HepG2 (cell line): ENCODE results near the gene MCRIP2. TPM values are rescaled to one million over a fixed set of nuclear protein-coding genes. Genes with fewer than 3 reads are reported as not detected.

Experiments used
- BRCA1 ChIP-seq: sonication (generic); formaldehyde crosslinking; IDR thresholded peaks from 2 replicates; pipeline ENCODE4 v1.4.0; 2020; ENCODE audit warnings: missing genetic modification reagents
- DMAP1 ChIP-seq: IDR thresholded peaks from 2 replicates; pipeline ENCODE4 v1.6.1; 2016
- GATAD1 ChIP-seq: IDR thresholded peaks from 2 replicates; pipeline ENCODE4 v1.6.1; 2016; ENCODE audit warnings: missing genetic modification reagents, missing compliant biosample characterization
- HDAC1 ChIP-seq: sonication (generic); formaldehyde crosslinking; IDR thresholded peaks from 2 replicates; pipeline ENCODE4 v1.5.1; 2020; ENCODE audit warnings: mild to moderate bottlenecking, missing genetic modification reagents
- KLF12 ChIP-seq: sonication (generic); formaldehyde crosslinking; IDR thresholded peaks from 2 replicates; pipeline ENCODE4 v1.4.0; 2020; ENCODE audit warnings: missing genetic modification reagents, borderline replicate concordance
- MAF1 ChIP-seq: sonication (generic); formaldehyde crosslinking; IDR thresholded peaks from 2 replicates; pipeline ENCODE4 v1.5.0; 2020; ENCODE audit warnings: missing genetic modification reagents, borderline replicate concordance
- MAFK ChIP-seq, 2 experiments: IDR thresholded peaks in 1 of 2; conservative IDR thresholded peaks in 1 of 2; 2 replicates each; pipeline ENCODE4 v1.6.1; 2011; ENCODE audit warnings: improper control_type of control experiment in 2 of 2, low read length in 2 of 2
- NR2F1 ChIP-seq, 2 experiments: fragments of 450-650 bp in 1 of 2; formaldehyde crosslinking in 1 of 2; IDR thresholded peaks; 2 replicates each; pipeline versions ENCODE4 v1.5.0 to v1.6.1; 2016 to 2020; ENCODE audit warnings: mild to moderate bottlenecking in 1 of 2, missing compliant biosample characterization in 1 of 2, missing genetic modification reagents in 1 of 2, moderate library complexity in 1 of 2
- NR2F6 ChIP-seq, 2 experiments: IDR thresholded peaks; 2 replicates each; pipeline ENCODE4 v1.6.1; 2016; ENCODE audit warnings: antibody characterized with exemption in 1 of 2, mild to moderate bottlenecking in 1 of 2
- POLR2AphosphoS2 ChIP-seq: IDR thresholded peaks from 2 replicates; pipeline ENCODE4 v1.6.1; 2011; ENCODE audit warnings: low read depth, low read length, improper control_type of control experiment
- ZBTB7A ChIP-seq: sonication (generic); formaldehyde crosslinking; IDR thresholded peaks from 2 replicates; pipeline ENCODE4 v1.8.0; 2022; ENCODE audit warnings: mild to moderate bottlenecking, missing genetic modification reagents
- ZSCAN20 ChIP-seq: sonication (generic); formaldehyde crosslinking; IDR thresholded peaks from 2 replicates; pipeline ENCODE4 v1.4.0; 2020; ENCODE audit warnings: missing genetic modification reagents, mild to moderate bottlenecking, borderline replicate concordance
- polyA plus RNA-seq, 8 experiments: library from polyadenylated mRNA; depleted of rRNA in 3 of 8; stranded (reverse) in 7 of 8; unstranded in 1 of 8; fragments of >200 nt; fragmentation: Illumina TruSeq in 4 of 8; extraction: Trizol in 4 of 8; gene quantifications; 2 replicates each; pipeline versions ENCODE4 v1.2.1 to v1.2.3, GENCODE V29; 2011 to 2016; ENCODE audit warnings: low read depth in 4 of 8, missing spikeins in 1 of 8, mixed read lengths in 1 of 8; ENCODE audit not compliant: insufficient read depth in 1 of 8
- total RNA-seq, 5 experiments: library from RNA; depleted of rRNA; stranded (reverse); fragments of >200 nt; fragmentation: Illumina TruSeq; extraction: Trizol; gene quantifications; 2 replicates each; pipeline ENCODE4 v1.2.3, GENCODE V29; 2016; ENCODE audit warnings: low read depth in 1 of 5
- TF ChIP-seq, protein P1 (sequence below): sonication (generic); formaldehyde crosslinking; IDR thresholded peaks from 2 replicates; pipeline ENCODE4 v1.4.0; 2020; ENCODE audit warnings: missing genetic modification reagents, borderline replicate concordance
- TF ChIP-seq, protein P2 (sequence below): sonication (generic); formaldehyde crosslinking; IDR thresholded peaks from 2 replicates; pipeline ENCODE4 v1.5.0; 2020; ENCODE audit warnings: missing genetic modification reagents, mild to moderate bottlenecking, borderline replicate concordance
- TF ChIP-seq, protein P3 (sequence below): sonication (generic); formaldehyde crosslinking; IDR thresholded peaks from 2 replicates; pipeline ENCODE4 v1.4.0; 2020; ENCODE audit warnings: low read depth, missing genetic modification reagents
- TF ChIP-seq, protein P4 (sequence below): IDR thresholded peaks from 2 replicates; pipeline ENCODE4 v1.6.1; 2016; ENCODE audit warnings: low read depth, control low read depth

MCRIP2 gene
- total and polyA plus RNA-seq, 2 of the 13 experiments (the other 11 are each of a cell fraction or from before 2014, with no cell fraction given): 39.6 to 76.7 TPM

DNA sequence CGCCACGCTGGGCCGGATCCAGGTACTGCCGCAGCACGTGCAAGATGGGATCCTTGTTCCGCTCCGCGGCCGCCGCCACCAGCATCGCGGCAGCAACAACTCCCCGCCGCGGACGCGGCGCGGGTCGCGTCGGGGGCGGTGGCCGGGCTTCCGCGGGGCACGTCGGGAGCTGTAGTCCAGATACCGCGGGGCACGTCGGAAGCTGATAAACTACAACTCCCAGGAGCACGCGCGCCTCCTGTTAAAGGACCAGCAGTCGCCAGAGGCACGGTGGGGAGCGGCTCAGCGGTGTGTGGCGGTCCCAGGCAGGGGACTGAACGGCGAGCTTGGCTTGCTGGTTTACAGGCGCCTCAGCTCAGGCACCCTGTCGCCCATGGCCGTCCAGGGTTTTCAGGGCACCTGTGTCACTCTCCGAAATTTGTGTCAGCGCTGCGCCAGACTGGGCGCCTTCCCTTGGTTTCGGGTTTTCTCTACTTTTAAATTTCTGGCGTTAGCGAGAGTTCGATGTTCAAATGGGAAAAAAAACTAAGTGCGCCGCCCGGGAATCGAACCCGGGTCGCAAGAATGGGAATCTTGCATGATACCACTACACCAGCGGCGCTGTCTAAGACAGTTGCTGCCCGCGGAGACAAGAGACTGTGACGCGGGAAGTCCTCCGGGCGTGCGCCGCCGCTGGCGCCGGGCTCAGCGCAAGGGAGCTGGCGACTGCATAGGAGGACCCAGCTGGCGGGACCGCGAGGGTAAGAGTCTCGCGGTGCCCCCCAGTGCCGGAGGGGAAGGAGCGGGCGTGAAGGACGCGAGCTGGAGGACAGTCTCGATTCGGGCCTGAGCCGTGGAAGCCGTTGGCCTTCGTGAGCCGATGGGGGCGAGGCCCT, 5.2 kb upstream of the MCRIP2 start, which contains the start of gene METTL26 (continued):
- TF ChIP-seq, protein P1, sequence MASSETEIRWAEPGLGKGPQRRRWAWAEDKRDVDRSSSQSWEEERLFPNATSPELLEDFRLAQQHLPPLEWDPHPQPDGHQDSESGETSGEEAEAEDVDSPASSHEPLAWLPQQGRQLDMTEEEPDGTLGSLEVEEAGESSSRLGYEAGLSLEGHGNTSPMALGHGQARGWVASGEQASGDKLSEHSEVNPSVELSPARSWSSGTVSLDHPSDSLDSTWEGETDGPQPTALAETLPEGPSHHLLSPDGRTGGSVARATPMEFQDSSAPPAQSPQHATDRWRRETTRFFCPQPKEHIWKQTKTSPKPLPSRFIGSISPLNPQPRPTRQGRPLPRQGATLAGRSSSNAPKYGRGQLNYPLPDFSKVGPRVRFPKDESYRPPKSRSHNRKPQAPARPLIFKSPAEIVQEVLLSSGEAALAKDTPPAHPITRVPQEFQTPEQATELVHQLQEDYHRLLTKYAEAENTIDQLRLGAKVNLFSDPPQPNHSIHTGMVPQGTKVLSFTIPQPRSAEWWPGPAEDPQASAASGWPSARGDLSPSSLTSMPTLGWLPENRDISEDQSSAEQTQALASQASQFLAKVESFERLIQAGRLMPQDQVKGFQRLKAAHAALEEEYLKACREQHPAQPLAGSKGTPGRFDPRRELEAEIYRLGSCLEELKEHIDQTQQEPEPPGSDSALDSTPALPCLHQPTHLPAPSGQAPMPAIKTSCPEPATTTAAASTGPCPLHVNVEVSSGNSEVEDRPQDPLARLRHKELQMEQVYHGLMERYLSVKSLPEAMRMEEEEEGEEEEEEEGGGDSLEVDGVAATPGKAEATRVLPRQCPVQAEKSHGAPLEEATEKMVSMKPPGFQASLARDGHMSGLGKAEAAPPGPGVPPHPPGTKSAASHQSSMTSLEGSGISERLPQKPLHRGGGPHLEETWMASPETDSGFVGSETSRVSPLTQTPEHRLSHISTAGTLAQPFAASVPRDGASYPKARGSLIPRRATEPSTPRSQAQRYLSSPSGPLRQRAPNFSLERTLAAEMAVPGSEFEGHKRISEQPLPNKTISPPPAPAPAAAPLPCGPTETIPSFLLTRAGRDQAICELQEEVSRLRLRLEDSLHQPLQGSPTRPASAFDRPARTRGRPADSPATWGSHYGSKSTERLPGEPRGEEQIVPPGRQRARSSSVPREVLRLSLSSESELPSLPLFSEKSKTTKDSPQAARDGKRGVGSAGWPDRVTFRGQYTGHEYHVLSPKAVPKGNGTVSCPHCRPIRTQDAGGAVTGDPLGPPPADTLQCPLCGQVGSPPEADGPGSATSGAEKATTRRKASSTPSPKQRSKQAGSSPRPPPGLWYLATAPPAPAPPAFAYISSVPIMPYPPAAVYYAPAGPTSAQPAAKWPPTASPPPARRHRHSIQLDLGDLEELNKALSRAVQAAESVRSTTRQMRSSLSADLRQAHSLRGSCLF (CRISPR knock-in tag): no peak
- TF ChIP-seq NR2F1 (CRISPR knock-in tag; IDR thresholded peaks at IDR 0.05) (0 out of 4 replicates have a peak, but pooled peaks of 1 of the 2 experiments have one; percentile 8), NR2F6 (IDR thresholded peaks at IDR 0.05) (peak; percentile 27; the same call in 1 of the 2 replicates), NR2F6 (CRISPR knock-in tag; IDR thresholded peaks at IDR 0.05) (peak; percentile 35; the same call in 1 of the 2 replicates), BRCA1 (CRISPR knock-in tag) (0 out of 2 replicates have a peak, but pooled peaks have one; percentile 42), HDAC1 (peak; percentile 91), ZBTB7A (peak; percentile 74; the same call in 1 of the 2 replicates), GATAD1 (CRISPR knock-in tag) (peak; percentile 69; the same call in 1 of the 2 replicates), DMAP1 (peak; percentile 63; the same call in 1 of the 2 replicates), POLR2AphosphoS2 (no peak), MAF1 (peak; percentile 99), KLF12 (peak; percentile 68; the same call in 1 of the 2 replicates), MAFK (conservative IDR thresholded peaks at IDR 0.05 in 1 of 2, IDR thresholded peaks at IDR 0.05 in 1 of 2; ENCODE audit: low read length in 2 of 2) (no peak), ZSCAN20 (no peak)
- TF ChIP-seq, protein P2, sequence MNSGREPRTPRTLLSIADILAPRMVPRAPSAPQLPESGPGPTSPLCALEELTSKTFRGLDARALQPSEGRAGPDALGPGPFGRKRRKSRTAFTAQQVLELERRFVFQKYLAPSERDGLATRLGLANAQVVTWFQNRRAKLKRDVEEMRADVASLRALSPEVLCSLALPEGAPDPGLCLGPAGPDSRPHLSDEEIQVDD: peak; percentile 79; the same call in 1 of the 2 replicates
- TF ChIP-seq, protein P3, sequence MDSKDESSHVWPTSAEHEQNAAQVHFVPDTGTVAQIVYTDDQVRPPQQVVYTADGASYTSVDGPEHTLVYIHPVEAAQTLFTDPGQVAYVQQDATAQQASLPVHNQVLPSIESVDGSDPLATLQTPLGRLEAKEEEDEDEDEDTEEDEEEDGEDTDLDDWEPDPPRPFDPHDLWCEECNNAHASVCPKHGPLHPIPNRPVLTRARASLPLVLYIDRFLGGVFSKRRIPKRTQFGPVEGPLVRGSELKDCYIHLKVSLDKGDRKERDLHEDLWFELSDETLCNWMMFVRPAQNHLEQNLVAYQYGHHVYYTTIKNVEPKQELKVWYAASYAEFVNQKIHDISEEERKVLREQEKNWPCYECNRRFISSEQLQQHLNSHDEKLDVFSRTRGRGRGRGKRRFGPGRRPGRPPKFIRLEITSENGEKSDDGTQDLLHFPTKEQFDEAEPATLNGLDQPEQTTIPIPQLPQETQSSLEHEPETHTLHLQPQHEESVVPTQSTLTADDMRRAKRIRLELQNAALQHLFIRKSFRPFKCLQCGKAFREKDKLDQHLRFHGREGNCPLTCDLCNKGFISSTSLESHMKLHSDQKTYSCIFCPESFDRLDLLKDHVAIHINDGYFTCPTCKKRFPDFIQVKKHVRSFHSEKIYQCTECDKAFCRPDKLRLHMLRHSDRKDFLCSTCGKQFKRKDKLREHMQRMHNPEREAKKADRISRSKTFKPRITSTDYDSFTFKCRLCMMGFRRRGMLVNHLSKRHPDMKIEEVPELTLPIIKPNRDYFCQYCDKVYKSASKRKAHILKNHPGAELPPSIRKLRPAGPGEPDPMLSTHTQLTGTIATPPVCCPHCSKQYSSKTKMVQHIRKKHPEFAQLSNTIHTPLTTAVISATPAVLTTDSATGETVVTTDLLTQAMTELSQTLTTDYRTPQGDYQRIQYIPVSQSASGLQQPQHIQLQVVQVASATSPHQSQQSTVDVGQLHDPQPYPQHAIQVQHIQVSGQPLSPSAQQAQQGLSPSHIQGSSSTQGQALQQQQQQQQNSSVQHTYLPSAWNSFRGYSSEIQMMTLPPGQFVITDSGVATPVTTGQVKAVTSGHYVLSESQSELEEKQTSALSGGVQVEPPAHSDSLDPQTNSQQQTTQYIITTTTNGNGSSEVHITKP: no peak
- TF ChIP-seq, protein P4, sequence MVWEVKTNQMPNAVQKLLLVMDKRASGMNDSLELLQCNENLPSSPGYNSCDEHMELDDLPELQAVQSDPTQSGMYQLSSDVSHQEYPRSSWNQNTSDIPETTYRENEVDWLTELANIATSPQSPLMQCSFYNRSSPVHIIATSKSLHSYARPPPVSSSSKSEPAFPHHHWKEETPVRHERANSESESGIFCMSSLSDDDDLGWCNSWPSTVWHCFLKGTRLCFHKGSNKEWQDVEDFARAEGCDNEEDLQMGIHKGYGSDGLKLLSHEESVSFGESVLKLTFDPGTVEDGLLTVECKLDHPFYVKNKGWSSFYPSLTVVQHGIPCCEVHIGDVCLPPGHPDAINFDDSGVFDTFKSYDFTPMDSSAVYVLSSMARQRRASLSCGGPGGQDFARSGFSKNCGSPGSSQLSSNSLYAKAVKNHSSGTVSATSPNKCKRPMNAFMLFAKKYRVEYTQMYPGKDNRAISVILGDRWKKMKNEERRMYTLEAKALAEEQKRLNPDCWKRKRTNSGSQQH: 0 out of 2 replicates have a peak, but pooled peaks have one; percentile 51
